Spleen (tissue), 7 donors: ENCODE results near the gene RC3H2.

Experiments used
- POLR2A ChIP-seq, 3 donors: fragments of 450-650 bp; IDR thresholded peaks; one replicate each; pipeline ENCODE4 v1.5.1; 2017; ENCODE audit warnings: antibody characterized with exemption in 3 of 3, mild to moderate bottlenecking in 1 of 3
- POLR2AphosphoS5 ChIP-seq, 3 donors: sonication (generic); formaldehyde crosslinking; IDR thresholded peaks; one replicate each; pipeline ENCODE4 v1.5.1; 2017; ENCODE audit warnings: antibody characterized with exemption in 3 of 3
- TF ChIP-seq, protein P1 (sequence below), 11 experiments: fragments of 200-600 bp in 7 of 11; fragments of 450-650 bp in 4 of 11; sonication (generic) in 4 of 11; IDR thresholded peaks in 8 of 11; conservative IDR thresholded peaks in 3 of 11; 1 replicate in 7 of 11; 2 replicates in 4 of 11; pipeline versions ENCODE4 v1.4.0 to v1.8.0; 2016 to 2021; ENCODE audit warnings: antibody characterized with exemption in 11 of 11, inconsistent platforms in 4 of 11, mild to moderate bottlenecking in 1 of 11
- donor health status: DM: no; HTN: no; CAD: no; lungs with moderate emphysema.
- donor health status: DM: no; HTN: no; CAD: no.
- donor health status: DM: no; HTN: no; CAD: no.

DNA sequence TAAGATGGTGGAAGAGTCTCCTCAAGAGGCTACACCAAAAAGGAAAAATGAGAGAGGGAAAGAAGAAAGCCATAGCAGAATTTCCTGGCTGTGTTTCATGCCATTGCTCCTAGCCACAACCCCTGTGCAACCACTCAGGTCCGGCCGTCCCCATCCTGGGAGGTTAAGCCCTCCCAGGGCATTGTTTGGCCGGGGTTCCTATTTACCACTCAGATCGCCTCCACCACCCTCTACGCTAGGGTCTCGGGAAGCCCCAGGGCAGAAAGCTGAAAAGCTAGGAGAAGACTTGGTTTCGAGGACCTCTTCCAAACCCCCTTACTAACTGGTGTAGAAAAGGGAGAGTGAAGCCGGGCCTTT is 715 bp downstream of the RC3H2 start:
- TF ChIP-seq POLR2A (IDR thresholded peaks at IDR 0.05) (no peak), POLR2AphosphoS5 (IDR thresholded peaks at IDR 0.05) (no peak)
- TF ChIP-seq, protein P1, sequence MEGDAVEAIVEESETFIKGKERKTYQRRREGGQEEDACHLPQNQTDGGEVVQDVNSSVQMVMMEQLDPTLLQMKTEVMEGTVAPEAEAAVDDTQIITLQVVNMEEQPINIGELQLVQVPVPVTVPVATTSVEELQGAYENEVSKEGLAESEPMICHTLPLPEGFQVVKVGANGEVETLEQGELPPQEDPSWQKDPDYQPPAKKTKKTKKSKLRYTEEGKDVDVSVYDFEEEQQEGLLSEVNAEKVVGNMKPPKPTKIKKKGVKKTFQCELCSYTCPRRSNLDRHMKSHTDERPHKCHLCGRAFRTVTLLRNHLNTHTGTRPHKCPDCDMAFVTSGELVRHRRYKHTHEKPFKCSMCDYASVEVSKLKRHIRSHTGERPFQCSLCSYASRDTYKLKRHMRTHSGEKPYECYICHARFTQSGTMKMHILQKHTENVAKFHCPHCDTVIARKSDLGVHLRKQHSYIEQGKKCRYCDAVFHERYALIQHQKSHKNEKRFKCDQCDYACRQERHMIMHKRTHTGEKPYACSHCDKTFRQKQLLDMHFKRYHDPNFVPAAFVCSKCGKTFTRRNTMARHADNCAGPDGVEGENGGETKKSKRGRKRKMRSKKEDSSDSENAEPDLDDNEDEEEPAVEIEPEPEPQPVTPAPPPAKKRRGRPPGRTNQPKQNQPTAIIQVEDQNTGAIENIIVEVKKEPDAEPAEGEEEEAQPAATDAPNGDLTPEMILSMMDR (IDR thresholded peaks at IDR 0.05 in 8 of 11, conservative IDR thresholded peaks at IDR 0.05 in 3 of 11), result no peak
